ENCODE data around the gene EPHB1. TPM values are rescaled to one million over a fixed set of nuclear protein-coding genes. Genes with fewer than 3 reads are reported as not detected.

The EPHB1 gene
- total RNA-seq, 1 experiment from 2014 or later, result 0.73 TPM

DNA sequence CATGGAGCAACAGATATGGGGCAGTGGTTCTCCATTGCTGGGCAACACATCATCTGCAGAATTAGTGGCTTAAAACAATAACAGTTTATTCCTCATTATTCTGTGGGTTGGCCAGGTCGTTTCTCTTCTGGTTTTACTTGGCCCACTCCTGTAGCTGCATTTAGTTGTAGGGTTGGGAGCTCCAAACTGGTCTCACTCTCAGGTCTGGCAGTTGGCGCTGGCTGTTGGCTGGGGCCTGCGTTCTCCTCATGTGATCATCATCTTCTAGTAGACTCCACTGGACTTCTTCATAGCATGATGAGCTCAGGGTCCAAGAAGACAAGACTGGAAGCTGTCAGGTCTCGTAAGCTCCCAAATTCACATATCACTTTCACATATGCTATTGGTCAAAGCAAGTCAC lies 91.9 kb downstream of the EPHB1 start:
- Mint-ChIP-seq H3K4me1 (ENCODE audit: low read depth, unreplicated experiment) (no peaks in the 10 kb centered on the region), H3K36me3 (ENCODE audit: insufficient read depth, unreplicated experiment) (no peaks in the 10 kb centered on the region), H3K4me3 (ENCODE audit: low read depth, unreplicated experiment) (no peak overlapping the region), H3K9me3 (ENCODE audit: low read depth, unreplicated experiment) (no peaks in the 10 kb centered on the region), H3K27me3 (ENCODE audit: unreplicated experiment) (peaks cover 19% of the 10 kb centered on the region), H3K27ac (ENCODE audit: unreplicated experiment) (no peak overlapping the region)
- no TSS peak for BruUV-seq (replicated peaks)
- CTCF ChIA-PET, result no interaction called here
- no peak for TF ChIP-seq CTCF (IDR thresholded peaks at IDR 0.05; ENCODE audit: unreplicated experiment)
- DNase-seq, result no peak
- intact Hi-C loops (cut with micrococcal nuclease; ENCODE audit: unreplicated experiment), result no loop called here

- Mint-ChIP-seq H3K9me3 (ENCODE audit: low read depth, unreplicated experiment) (no peaks in the 10 kb centered on the region), H3K27ac (ENCODE audit: unreplicated experiment) (no peak overlapping the region), H3K36me3 (ENCODE audit: insufficient read depth, unreplicated experiment) (no peaks in the 10 kb centered on the region), H3K4me1 (ENCODE audit: low read depth, unreplicated experiment) (no peaks in the 10 kb centered on the region), H3K4me3 (ENCODE audit: low read depth, unreplicated experiment) (no peak overlapping the region), H3K27me3 (ENCODE audit: unreplicated experiment) (peaks cover 19% of the 10 kb centered on the region)
- no peak for TF ChIP-seq CTCF (IDR thresholded peaks at IDR 0.05; ENCODE audit: unreplicated experiment)
- CTCF ChIA-PET, result interaction anchor here (1.4 kb wide), 1 partner anchor 93 kb away, joined by 3 read pairs; the partner anchor contains the start of gene EPHB1
- no TSS peak for BruUV-seq (replicated peaks)
- no peak for DNase-seq
- intact Hi-C loops (cut with micrococcal nuclease; ENCODE audit: unreplicated experiment), result no loop called here
Measured at GRCh38 chr3:134887536-134887935, 92.5 kb downstream of the EPHB1 start.

DNA sequence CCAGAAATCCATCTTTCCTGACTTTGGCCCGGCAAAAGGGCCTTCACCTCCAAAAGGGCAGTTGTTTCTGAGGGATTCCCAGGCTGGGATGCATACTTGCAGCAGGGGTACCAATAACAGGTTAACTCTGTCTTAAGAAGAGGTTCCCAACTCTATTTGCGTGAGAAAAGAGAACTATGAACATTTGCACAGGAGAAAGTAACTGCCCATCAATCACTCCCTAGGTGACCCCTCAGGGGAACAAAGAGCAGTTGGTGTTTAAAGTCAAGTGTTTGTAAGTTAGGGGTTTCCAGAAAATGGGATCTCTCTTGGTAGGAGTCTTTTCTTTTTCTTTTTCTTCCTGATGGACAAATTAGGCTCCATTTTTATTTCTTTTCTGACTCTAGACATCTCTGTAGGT lies 97.3 kb downstream of the EPHB1 start:
- H3K27ac Mint-ChIP-seq (ENCODE audit: unreplicated experiment), result no peak overlapping the region
- H3K36me3 Mint-ChIP-seq (ENCODE audit: insufficient read depth, unreplicated experiment), result no peaks in the 10 kb centered on the region
- no peak for TF ChIP-seq CTCF (IDR thresholded peaks at IDR 0.05; ENCODE audit: unreplicated experiment)
- no peaks in the 10 kb centered on the region for H3K4me1 Mint-ChIP-seq (ENCODE audit: low read depth, unreplicated experiment)
- intact Hi-C loops (cut with micrococcal nuclease; ENCODE audit: unreplicated experiment), result no loop called here
- no peak for DNase-seq
- no peak overlapping the region for H3K4me3 Mint-ChIP-seq (ENCODE audit: low read depth, unreplicated experiment)
- CTCF ChIA-PET, result no interaction called here
- peaks cover 45% of the 10 kb centered on the region for H3K27me3 Mint-ChIP-seq (ENCODE audit: unreplicated experiment)
- no TSS peak for BruUV-seq (replicated peaks)
- H3K9me3 Mint-ChIP-seq (ENCODE audit: low read depth, unreplicated experiment), result no peaks in the 10 kb centered on the region

GRCh38 chr3:134892761-134893160 lies 97.7 kb downstream of the EPHB1 start:
- no TSS peak for BruUV-seq (replicated peaks)
- Mint-ChIP-seq H3K9me3 (ENCODE audit: low read depth, unreplicated experiment) (no peaks in the 10 kb centered on the region), H3K4me1 (ENCODE audit: low read depth, unreplicated experiment) (no peaks in the 10 kb centered on the region), H3K27me3 (ENCODE audit: unreplicated experiment) (peaks cover 41% of the 10 kb centered on the region), H3K36me3 (ENCODE audit: insufficient read depth, unreplicated experiment) (no peaks in the 10 kb centered on the region), H3K27ac (ENCODE audit: unreplicated experiment) (no peak overlapping the region), H3K4me3 (ENCODE audit: low read depth, unreplicated experiment) (no peak overlapping the region)
- intact Hi-C loops (cut with micrococcal nuclease; ENCODE audit: unreplicated experiment), result no loop called here
- TF ChIP-seq CTCF (IDR thresholded peaks at IDR 0.05; ENCODE audit: unreplicated experiment), result no peak
- CTCF ChIA-PET, result no interaction called here
- DNase-seq, result no peak

All from Calu3 (cell line).